ENCODE measurements around the gene SNX2.

The SNX2 gene

DNA sequence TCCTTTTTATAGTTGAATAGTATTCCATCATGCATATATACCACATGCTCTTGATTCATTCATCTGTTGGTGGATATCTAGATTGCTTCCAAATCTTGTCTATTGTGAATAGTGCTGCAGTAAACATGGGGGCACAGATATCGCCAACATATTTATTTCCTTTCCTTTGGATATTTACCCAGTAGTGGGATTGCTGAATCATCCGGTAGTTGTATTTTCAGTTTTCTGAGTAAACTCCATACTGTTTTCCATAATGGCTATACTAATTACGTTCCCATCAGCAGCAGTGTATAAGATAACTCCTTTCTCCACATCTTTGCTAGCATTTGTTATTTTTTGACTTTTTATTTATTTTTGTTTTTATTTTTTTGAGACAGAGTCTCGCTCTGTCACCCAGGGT, 3.3 kb downstream of the SNX2 start:
- ChIA-PET CTCF (interaction anchor here (1.1 kb wide), 1 partner anchor 17 kb away, joined by 3 read pairs; no protein-coding TSS in a partner anchor), POLR2A (no interaction called here)
- DNase-seq (ENCODE audit: extremely low spot score) = no peak
- TF ChIP-seq, protein P1, sequence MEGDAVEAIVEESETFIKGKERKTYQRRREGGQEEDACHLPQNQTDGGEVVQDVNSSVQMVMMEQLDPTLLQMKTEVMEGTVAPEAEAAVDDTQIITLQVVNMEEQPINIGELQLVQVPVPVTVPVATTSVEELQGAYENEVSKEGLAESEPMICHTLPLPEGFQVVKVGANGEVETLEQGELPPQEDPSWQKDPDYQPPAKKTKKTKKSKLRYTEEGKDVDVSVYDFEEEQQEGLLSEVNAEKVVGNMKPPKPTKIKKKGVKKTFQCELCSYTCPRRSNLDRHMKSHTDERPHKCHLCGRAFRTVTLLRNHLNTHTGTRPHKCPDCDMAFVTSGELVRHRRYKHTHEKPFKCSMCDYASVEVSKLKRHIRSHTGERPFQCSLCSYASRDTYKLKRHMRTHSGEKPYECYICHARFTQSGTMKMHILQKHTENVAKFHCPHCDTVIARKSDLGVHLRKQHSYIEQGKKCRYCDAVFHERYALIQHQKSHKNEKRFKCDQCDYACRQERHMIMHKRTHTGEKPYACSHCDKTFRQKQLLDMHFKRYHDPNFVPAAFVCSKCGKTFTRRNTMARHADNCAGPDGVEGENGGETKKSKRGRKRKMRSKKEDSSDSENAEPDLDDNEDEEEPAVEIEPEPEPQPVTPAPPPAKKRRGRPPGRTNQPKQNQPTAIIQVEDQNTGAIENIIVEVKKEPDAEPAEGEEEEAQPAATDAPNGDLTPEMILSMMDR (IDR thresholded peaks at IDR 0.05; ENCODE audit: control extremely low read depth, extremely low read depth, low read depth, missing control alignments) = no peak

- no peak for DNase-seq (ENCODE audit: extremely low spot score)
- POLR2A ChIA-PET = no interaction called here
- CTCF ChIA-PET = interaction anchor here (1.1 to 2.0 kb wide), 3 partner anchors 14 to 33 kb away, joined by 3 to 10 read pairs (median 3); no protein-coding TSS in a partner anchor
- TF ChIP-seq, protein P1 (IDR thresholded peaks at IDR 0.05; ENCODE audit: control extremely low read depth, extremely low read depth, low read depth, missing control alignments) = no peak
These were observed 4.6 kb downstream of the SNX2 start for GRCh38 chr5:122779451-122779850.

GRCh38 chr5:122780296-122780695, 5.4 kb downstream of the SNX2 start:
- ChIA-PET POLR2A (no interaction called here), CTCF (interaction anchor here (1.1 to 2.0 kb wide), 2 partner anchors 14 to 19 kb away, joined by 3 to 10 read pairs; no protein-coding TSS in a partner anchor)
- TF ChIP-seq, protein P1 (IDR thresholded peaks at IDR 0.05; ENCODE audit: control extremely low read depth, extremely low read depth, low read depth, missing control alignments) = no peak
- DNase-seq (ENCODE audit: extremely low spot score) = no peak

DNA sequence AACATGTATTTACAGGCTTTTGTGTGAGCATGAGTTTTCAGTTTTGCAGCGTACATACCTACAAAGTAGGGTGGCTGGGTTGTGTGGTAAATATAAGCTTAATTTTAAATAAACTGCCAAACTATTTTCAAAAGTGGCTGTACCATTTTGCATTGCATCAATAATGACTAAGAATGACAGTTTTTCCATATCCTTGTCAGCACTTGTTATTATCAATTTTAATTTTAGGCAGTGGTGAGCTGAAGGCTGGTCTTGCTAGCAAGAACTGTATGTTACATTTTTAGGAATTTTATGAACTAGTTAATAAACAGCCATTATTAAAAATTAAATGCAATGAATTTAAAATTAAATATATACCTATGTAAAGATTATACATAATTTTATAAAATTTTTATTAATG, 6.6 kb downstream of the SNX2 start:
- DNase-seq (ENCODE audit: extremely low spot score) = no peak
- ChIA-PET POLR2A (no interaction called here), CTCF (interaction anchor here (1.3 to 1.5 kb wide), 2 partner anchors 17 to 63 kb away, joined by 3 to 4 read pairs; no protein-coding TSS in a partner anchor)
- TF ChIP-seq, protein P1 (IDR thresholded peaks at IDR 0.05; ENCODE audit: control extremely low read depth, extremely low read depth, low read depth, missing control alignments) = no peak

GRCh38 chr5:122785294-122785693, 10.4 kb downstream of the SNX2 start:
- ChIA-PET POLR2A (no interaction called here), CTCF (interaction anchor here (1.2 kb wide), 1 partner anchor 82 kb away, joined by 3 read pairs; no protein-coding TSS in a partner anchor)
- TF ChIP-seq, protein P1 (IDR thresholded peaks at IDR 0.05; ENCODE audit: control extremely low read depth, extremely low read depth, low read depth, missing control alignments) = no peak
- no peak for DNase-seq (ENCODE audit: extremely low spot score)

GRCh38 chr5:122788371-122788770, 13.5 kb downstream of the SNX2 start:
- no peak for DNase-seq (ENCODE audit: extremely low spot score)
- TF ChIP-seq, protein P1 (IDR thresholded peaks at IDR 0.05; ENCODE audit: control extremely low read depth, extremely low read depth, low read depth, missing control alignments) = no peak
- ChIA-PET POLR2A (no interaction called here), CTCF (interaction anchor here (4.7 kb wide), 1 partner anchor 14 kb away, joined by 33 read pairs; the partner anchor contains the start of gene SNX2)

Measured in GM10248 (cell line).